GM20000 (cell line): ENCODE measurements around the gene EIF2S3B.

Source experiments
- DNase-seq: peaks from one replicate; pipeline ENCODE4 v3.0.0; 2012; ENCODE audit warnings: low spot score
- TF ChIP-seq, protein P1 (sequence below): IDR thresholded peaks from 2 replicates; pipeline ENCODE4 v1.5.1; 2012; ENCODE audit warnings: mild to moderate bottlenecking, control low read depth; ENCODE audit errors: extremely low read depth, missing control alignments

EIF2S3B gene

DNA sequence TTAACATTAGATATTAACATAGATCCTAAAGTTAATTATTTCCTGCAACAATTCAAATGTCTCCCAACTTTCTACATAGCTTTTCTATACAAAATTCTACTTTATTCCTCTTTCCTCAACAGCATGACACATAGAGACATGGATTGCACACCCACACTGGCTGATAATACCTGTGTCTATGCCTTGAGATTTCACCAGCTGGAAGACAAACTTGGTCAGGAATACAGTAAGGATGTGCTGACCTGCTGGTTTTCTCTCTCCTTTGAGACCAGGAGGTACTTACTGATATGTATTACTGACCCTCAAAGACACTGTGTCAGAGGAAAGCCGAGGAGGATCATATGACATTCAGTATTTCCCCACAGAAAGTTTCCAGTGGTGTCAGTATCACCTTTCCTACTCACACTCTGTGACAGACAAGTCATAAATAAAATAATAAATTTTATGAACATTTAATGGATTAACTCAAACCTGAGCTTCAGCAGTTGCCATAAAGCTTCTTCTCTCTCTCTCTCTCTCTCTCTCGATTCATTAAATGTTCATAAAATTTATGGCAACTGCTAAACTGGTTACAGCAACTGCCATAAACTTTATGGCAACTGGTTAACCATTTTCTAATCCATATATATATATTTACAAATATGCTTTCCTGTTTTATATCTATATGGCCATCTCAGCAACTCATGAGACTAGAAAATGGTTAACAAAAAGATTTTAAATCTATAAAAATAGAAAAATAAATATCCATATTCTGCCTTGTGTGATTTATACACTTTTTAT lies 22.7 kb downstream of the EIF2S3B start:
- no peak for DNase-seq
- TF ChIP-seq, protein P1, sequence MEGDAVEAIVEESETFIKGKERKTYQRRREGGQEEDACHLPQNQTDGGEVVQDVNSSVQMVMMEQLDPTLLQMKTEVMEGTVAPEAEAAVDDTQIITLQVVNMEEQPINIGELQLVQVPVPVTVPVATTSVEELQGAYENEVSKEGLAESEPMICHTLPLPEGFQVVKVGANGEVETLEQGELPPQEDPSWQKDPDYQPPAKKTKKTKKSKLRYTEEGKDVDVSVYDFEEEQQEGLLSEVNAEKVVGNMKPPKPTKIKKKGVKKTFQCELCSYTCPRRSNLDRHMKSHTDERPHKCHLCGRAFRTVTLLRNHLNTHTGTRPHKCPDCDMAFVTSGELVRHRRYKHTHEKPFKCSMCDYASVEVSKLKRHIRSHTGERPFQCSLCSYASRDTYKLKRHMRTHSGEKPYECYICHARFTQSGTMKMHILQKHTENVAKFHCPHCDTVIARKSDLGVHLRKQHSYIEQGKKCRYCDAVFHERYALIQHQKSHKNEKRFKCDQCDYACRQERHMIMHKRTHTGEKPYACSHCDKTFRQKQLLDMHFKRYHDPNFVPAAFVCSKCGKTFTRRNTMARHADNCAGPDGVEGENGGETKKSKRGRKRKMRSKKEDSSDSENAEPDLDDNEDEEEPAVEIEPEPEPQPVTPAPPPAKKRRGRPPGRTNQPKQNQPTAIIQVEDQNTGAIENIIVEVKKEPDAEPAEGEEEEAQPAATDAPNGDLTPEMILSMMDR = no peak

DNA sequence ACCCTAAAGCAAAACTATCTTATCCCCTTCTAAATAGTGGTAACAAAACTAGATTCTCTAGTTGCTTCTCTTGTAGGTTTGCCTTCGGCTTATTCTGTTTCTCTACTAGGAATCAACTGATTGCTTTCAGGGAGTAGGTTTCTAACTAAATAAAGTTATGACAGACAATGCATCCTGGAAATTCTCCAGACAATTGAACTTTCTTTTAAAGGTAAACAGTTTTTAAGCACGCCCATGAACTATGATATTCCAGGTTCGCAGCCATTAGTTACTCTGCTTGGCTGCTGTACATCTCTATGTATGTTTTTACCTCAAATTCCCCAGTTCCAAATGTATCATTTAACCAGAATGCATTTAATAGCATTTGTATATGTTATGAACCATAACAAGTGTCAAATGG lies 23.9 kb downstream of the EIF2S3B start:
- DNase-seq = no peak
- TF ChIP-seq, protein P1 = no peak

DNA sequence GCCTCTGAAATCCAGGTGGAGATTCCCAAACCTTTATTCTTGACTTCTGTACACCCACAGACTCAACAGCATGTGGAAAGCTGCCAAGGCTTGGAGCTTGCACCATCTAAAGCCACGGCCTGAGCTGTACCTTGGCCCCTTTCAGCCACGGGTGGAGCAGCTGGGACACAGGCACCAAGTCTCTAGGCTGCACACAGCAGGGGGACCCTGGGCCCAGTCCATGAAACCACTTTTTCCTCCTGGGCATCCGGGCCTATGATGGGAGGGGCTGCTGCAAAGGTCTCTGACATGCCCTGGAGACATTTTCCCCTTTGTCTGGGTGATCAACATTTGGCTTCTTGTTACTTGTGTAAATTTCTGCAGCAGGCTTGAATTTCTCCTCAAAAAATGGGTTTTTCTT lies 32.0 kb downstream of the EIF2S3B start:
- TF ChIP-seq, protein P1 = no peak
- DNase-seq = no peak

DNA sequence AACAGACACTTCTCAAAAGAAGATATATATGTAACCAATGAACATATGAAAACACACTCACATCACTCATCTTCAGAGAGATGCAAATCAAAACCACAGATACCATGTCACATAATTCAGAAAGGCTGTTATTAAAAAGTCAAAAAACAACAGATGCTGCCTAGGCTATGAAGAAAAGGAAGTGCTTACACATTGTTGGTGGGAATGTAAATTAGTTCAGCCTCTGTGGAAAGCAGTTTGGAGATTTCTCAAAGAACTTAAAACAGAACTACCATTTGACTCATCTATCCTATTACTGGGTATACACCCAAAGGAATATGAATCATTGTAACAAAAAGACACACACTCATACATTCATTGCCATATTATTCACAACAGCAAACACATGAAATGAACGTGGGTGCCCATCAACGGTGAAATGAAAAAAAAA lies 35.1 kb downstream of the EIF2S3B start:
- DNase-seq = no peak
- TF ChIP-seq, protein P1 = no peak

DNA sequence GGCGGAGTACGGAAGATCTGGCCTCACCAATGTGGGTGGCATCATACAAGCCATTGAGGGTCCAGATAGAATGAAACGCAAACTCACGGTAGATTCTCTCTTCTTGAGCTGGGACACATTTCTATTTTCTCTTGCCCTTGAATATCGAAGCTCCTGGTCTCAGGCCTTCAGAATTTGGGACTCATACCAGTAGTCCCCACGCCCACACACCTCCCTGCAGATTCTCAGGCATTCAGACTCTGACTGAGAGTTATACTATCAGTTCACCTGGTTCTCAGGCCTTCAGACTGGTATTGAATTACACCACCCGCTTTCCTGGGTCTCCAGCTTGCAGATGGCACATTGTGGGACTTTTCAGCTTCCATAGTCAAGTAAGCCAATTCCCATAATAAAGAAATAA lies 37.8 kb downstream of the EIF2S3B start:
- no peak for DNase-seq

DNA sequence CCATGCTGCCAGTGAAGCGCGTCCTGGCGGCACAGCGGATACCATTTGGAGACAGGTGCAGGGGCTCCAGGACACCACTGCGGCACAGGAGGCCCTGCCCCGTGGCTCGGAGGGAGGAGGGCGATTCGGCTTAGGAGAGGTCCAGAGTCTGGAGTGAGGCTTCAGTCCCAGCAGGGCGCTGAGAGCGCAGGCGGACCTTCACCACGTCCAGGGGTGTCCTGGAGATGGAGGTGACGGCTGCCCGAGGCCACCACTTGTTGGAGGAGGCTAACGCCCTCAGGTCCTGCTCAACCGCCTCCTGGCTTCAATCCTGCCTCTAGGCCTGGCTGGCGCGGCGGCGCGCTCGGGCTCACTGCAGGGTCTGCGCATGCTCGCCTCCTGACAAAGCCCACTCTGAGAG lies 45.7 kb downstream of the EIF2S3B start:
- TF ChIP-seq, protein P1 = no peak
- DNase-seq = no peak

More for the DNA sequence above, 37.8 kb downstream of the EIF2S3B start:
- TF ChIP-seq, protein P1 = no peak

DNA sequence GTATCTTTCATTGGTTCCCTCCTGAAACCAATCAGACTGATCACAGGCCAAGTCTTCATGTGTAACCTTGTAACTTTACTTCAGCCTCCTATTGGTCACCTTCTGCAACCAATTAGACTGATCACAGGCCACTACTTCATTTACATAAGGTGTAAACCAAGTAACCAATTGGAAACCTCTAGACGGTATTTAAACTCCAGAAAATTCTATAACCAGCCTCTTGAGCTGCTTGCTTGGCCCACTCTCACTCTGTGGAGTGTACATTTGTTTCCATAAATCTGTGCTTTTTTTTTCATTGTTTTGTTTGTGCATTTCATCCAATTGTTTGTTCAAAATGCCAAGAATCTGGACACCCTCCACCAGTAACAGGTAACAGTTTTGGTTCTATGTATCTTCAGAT lies 47.5 kb downstream of the EIF2S3B start:
- no peak for DNase-seq
- TF ChIP-seq, protein P1 = no peak
